ENCODE measurements around the gene OSBP2. TPM values are rescaled to one million over a fixed set of nuclear protein-coding genes. Genes with fewer than 3 reads are reported as not detected.
"Not testable (repeated sequence)": the region's sequence is repeated elsewhere in the genome, so short reads cannot be mapped to it uniquely, and the experiment has no call there.

The OSBP2 gene
- total and polyA plus RNA-seq, 2 donors = 0.46 to 1.4 TPM

DNA sequence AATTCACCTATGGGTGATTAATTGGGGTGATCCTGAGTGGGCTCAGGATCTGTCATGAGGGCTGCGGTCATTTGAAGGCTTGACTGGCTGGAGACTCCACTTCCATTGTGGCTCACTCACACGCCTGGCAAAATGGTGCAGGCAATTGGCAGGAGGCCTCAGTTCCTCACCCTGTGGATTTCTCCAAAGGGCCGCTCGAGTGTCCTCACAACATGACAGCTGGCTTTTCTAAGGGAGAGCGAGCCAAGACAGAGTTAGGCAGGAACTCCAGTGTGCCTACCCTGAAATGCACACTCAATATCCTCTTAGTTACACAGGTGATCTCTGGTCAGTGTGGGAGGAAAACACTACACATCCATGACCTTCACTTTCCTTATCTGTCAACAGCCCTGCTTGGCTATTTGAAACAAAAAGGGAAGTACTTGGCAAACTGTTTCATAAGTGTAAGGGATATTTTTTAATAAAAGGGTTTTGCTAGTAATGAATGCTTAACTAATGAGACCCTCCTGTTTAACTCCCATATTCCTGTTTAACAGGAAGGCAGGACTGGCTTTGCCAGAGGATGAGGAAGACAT lies 25.7 kb downstream of the OSBP2 start:
- H3K27me3 ChIP-seq (ENCODE audit: control insufficient read depth in 2 of 2, insufficient read depth in 1 of 2, low read length in 1 of 2) = no peaks in the 10 kb centered on the region
- H3K4me3 ChIP-seq (ENCODE audit: low read length in 2 of 2) = no peak overlapping the region
- H3K27ac ChIP-seq (ENCODE audit: low read depth in 1 of 2, low read length in 1 of 2) = no peak overlapping the region
- 77% methylated on average over 5 of the region's 5 CpGs for WGBS
- H3K4me1 ChIP-seq (ENCODE audit: control insufficient read depth in 2 of 2, insufficient read depth in 2 of 2, low read length in 2 of 2) = no peaks in the 10 kb centered on the region
- DNase-seq (ENCODE audit: low read depth in 6 of 9, low spot score in 9 of 9) = no peak
- H3K36me3 ChIP-seq (ENCODE audit: control insufficient read depth in 2 of 2, insufficient read depth in 2 of 2, low read length in 1 of 2) = no peaks in the 10 kb centered on the region
- H3K9me3 ChIP-seq (ENCODE audit: control insufficient read depth in 2 of 2, insufficient read depth in 1 of 2, low read length in 1 of 2) = no peaks in the 10 kb centered on the region

DNA sequence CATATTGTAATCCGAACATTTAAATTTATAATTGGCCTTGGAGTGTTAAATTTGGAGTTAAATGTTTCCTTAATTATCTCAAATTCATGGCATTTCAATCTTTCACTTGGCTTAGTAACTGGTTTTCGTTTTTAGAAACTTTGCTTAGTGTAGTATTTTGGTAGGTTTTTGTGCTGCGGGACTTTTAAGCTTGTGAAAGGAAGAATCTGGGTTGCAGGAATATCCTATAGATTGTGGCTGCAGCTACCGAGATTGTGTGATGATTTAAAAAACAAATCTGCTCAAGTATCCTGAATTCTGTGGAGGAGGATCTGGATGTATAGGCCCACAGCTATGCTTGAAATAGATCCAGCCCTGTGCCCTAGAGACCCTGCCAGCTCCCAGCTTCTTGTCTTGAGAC lies 27.1 kb downstream of the OSBP2 start:
- WGBS = 92% methylated on average over 4 of the region's 4 CpGs
- Histone ChIP-seq H3K4me3 (ENCODE audit: low read length in 2 of 2) (no peak overlapping the region), H3K27me3 (ENCODE audit: control insufficient read depth in 2 of 2, insufficient read depth in 1 of 2, low read length in 1 of 2) (no peaks in the 10 kb centered on the region), H3K4me1 (ENCODE audit: control insufficient read depth in 2 of 2, insufficient read depth in 2 of 2, low read length in 2 of 2) (no peaks in the 10 kb centered on the region), H3K9me3 (ENCODE audit: control insufficient read depth in 2 of 2, insufficient read depth in 1 of 2, low read length in 1 of 2) (no peaks in the 10 kb centered on the region), H3K36me3 (ENCODE audit: control insufficient read depth in 2 of 2, insufficient read depth in 2 of 2, low read length in 1 of 2) (no peaks in the 10 kb centered on the region), H3K27ac (ENCODE audit: low read depth in 1 of 2, low read length in 1 of 2) (no peak overlapping the region)
- DNase-seq (ENCODE audit: low read depth in 6 of 9, low spot score in 9 of 9) = no peak

DNA sequence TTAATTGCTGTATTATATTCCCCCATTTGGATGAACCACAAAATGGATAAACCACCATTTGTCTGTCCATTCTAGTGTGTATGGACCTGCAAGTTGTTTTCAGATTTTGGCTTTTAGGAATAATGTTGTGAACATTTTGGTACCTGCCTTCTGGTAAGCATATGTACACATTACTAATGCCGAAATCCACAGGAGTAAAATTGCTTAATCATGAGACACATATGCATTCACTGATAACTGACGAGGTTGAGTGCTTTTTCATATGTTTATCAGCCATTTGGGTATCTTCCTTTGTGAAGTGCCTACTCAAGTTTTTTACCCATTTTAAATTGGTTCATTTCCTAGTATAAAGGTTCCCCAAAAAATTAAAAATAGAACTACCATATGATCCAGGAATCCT lies 34.2 kb downstream of the OSBP2 start:
- Histone ChIP-seq H3K4me3 (ENCODE audit: low read length in 2 of 2) (no peak overlapping the region), H3K36me3 (ENCODE audit: control insufficient read depth in 2 of 2, insufficient read depth in 2 of 2, low read length in 1 of 2) (no peaks in the 10 kb centered on the region), H3K27ac (ENCODE audit: low read depth in 1 of 2, low read length in 1 of 2) (no peak overlapping the region), H3K4me1 (ENCODE audit: control insufficient read depth in 2 of 2, insufficient read depth in 2 of 2, low read length in 2 of 2) (no peaks in the 10 kb centered on the region), H3K27me3 (ENCODE audit: control insufficient read depth in 2 of 2, insufficient read depth in 1 of 2, low read length in 1 of 2) (peaks cover 0 to 5% of the 10 kb centered on the region in 2 donors), H3K9me3 (ENCODE audit: control insufficient read depth in 2 of 2, insufficient read depth in 1 of 2, low read length in 1 of 2) (no peaks in the 10 kb centered on the region)
- WGBS = 90% methylated on average over 2 of the region's 2 CpGs
- DNase-seq (ENCODE audit: low read depth in 6 of 9, low spot score in 9 of 9) = no peak

DNA sequence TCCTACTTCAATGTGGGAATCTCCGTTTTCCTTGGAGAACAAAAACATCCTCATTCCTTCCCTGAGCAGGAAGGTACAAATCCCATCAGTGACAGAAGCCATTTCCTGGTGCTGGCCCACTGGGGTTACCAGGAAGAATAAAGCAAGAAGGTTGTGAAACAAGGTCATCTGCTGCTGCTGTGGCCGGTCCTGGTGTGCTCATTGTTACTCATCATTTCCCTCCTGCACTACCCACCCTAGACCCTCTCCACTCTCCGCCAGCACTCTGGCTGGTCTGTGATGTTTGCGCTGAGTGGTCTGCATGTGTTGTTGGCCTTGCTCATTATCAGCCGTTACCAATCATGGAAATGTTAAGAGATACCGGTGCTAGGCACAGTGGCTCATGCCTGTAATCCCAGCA lies 37.0 kb downstream of the OSBP2 start:
- Histone ChIP-seq H3K36me3 (ENCODE audit: control insufficient read depth in 2 of 2, insufficient read depth in 2 of 2, low read length in 1 of 2) (no peaks in the 10 kb centered on the region), H3K4me1 (ENCODE audit: control insufficient read depth in 2 of 2, insufficient read depth in 2 of 2, low read length in 2 of 2) (no peaks in the 10 kb centered on the region), H3K4me3 (ENCODE audit: low read length in 2 of 2) (no peak overlapping the region), H3K27me3 (ENCODE audit: control insufficient read depth in 2 of 2, insufficient read depth in 1 of 2, low read length in 1 of 2) (peaks cover 0 to 5% of the 10 kb centered on the region in 2 donors), H3K9me3 (ENCODE audit: control insufficient read depth in 2 of 2, insufficient read depth in 1 of 2, low read length in 1 of 2) (no peaks in the 10 kb centered on the region), H3K27ac (ENCODE audit: low read depth in 1 of 2, low read length in 1 of 2) (no peak overlapping the region)
- no peak for DNase-seq (ENCODE audit: low read depth in 6 of 9, low spot score in 9 of 9)
- WGBS = 97% methylated on average over 6 of the region's 6 CpGs

DNA sequence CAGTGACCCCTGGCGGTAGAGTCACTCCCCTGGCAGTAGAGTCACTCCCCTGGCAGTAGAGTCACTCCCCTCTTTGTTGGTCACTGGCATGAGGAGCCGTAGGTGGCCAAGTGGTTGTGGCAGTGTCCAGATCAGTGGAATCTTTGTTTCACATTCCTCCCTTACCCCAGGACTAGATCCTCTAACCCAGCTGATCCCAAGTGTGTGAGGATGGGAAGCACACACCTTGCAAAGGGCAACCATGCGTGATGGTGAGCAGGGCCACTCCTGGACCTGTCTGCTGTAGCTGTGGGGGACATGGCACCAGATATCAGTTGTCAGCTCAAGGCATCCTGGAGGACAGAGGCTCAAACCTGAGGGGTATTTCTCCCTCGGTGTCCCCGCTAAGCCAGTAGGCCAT lies 37.8 kb downstream of the OSBP2 start:
- Histone ChIP-seq H3K27ac (ENCODE audit: low read depth in 1 of 2, low read length in 1 of 2) (no peak overlapping the region), H3K27me3 (ENCODE audit: control insufficient read depth in 2 of 2, insufficient read depth in 1 of 2, low read length in 1 of 2) (peaks cover 0 to 5% of the 10 kb centered on the region in 2 donors), H3K4me1 (ENCODE audit: control insufficient read depth in 2 of 2, insufficient read depth in 2 of 2, low read length in 2 of 2) (no peaks in the 10 kb centered on the region), H3K9me3 (ENCODE audit: control insufficient read depth in 2 of 2, insufficient read depth in 1 of 2, low read length in 1 of 2) (no peaks in the 10 kb centered on the region), H3K36me3 (ENCODE audit: control insufficient read depth in 2 of 2, insufficient read depth in 2 of 2, low read length in 1 of 2) (no peaks in the 10 kb centered on the region), H3K4me3 (ENCODE audit: low read length in 2 of 2) (no peak overlapping the region)
- 98% methylated on average over 5 of the region's 5 CpGs for WGBS
- DNase-seq (ENCODE audit: low read depth in 6 of 9, low spot score in 9 of 9) = no peak

DNA sequence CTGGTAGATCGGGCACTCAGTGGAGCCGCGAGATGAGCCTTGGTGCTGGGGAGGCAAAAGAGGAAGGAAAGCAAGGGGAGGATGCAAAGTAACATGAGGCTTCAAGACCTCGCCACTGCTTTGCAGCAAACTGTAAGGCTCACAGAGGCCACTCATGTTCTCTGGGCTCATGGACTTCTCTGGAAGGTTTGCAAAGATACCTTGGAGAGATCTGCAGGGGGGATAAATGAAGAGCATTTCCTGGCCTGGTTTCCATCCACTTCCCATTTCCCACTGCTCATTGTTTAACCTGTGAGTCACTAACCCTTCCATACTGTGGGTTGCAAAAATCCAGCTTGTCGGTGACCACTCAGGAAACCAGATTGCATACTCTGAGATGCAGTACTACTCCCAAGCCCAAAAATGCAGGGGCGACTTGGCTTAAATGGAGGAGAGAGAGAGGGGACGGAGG lies 38.5 kb downstream of the OSBP2 start:
- no peak overlapping the region for H3K4me3 ChIP-seq (ENCODE audit: low read length in 2 of 2)
- no peak overlapping the region for H3K27ac ChIP-seq (ENCODE audit: low read depth in 1 of 2, low read length in 1 of 2)
- no peaks in the 10 kb centered on the region for H3K4me1 ChIP-seq (ENCODE audit: control insufficient read depth in 2 of 2, insufficient read depth in 2 of 2, low read length in 2 of 2)
- H3K9me3 ChIP-seq (ENCODE audit: control insufficient read depth in 2 of 2, insufficient read depth in 1 of 2, low read length in 1 of 2) = no peaks in the 10 kb centered on the region
- no peaks in the 10 kb centered on the region for H3K36me3 ChIP-seq (ENCODE audit: control insufficient read depth in 2 of 2, insufficient read depth in 2 of 2, low read length in 1 of 2)
- no peak for DNase-seq (ENCODE audit: low read depth in 6 of 9, low spot score in 9 of 9)
- WGBS = 32% methylated on average over 7 of the region's 7 CpGs
- H3K27me3 ChIP-seq (ENCODE audit: control insufficient read depth in 2 of 2, insufficient read depth in 1 of 2, low read length in 1 of 2) = peaks cover 0 to 5% of the 10 kb centered on the region in 2 donors

DNA sequence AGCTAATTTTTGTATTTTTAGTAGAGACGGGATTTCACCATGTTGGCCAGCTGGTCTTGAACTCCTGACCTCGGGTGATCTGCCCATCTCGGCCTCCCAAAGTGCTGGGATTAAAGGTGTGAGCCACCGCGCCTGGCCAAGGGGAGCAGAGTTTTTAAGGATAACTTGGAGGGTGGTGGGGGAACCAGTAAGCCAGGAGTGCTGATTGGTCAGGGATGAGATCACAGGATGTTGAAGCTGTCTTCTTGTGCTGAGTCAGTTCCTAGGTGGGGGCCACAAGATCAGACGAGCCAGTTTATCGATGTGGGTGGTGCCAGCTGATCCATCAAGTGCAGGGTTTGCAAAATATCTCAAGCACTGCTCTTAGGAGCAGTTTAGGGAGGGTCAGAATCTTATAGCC lies 45.3 kb downstream of the OSBP2 start:
- not testable (repeated sequence) for DNase-seq (ENCODE audit: low read depth in 6 of 9, low spot score in 9 of 9); H3K9me3 ChIP-seq (ENCODE audit: control insufficient read depth in 2 of 2, insufficient read depth in 1 of 2, low read length in 1 of 2); H3K36me3 ChIP-seq (ENCODE audit: control insufficient read depth in 2 of 2, insufficient read depth in 2 of 2, low read length in 1 of 2); H3K27ac ChIP-seq (ENCODE audit: low read depth in 1 of 2, low read length in 1 of 2); H3K27me3 ChIP-seq (ENCODE audit: control insufficient read depth in 2 of 2, insufficient read depth in 1 of 2, low read length in 1 of 2); H3K4me1 ChIP-seq (ENCODE audit: control insufficient read depth in 2 of 2, insufficient read depth in 2 of 2, low read length in 2 of 2); H3K4me3 ChIP-seq (ENCODE audit: low read length in 2 of 2)
- WGBS = 81% methylated on average over 7 of the region's 7 CpGs

DNA sequence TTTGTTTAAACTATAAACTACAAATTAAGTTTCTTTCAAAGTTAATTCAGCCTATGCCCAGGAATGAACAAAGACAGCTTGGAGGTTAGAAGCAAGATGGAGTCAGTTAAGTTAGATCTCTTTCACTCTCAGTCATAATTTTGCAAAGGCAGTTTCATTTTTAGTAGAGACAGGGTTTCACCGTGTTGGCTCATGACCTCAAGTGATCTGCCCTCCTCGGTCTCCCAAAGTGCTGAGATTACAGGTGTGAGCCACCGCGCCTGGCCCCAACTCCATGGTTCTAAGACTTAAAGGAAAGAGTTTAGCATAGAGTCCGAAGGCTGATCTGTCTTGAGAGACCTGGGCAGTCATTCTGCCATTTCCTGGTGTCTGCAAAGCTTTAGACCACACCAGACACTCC lies 45.8 kb downstream of the OSBP2 start:
- H3K4me1 ChIP-seq (ENCODE audit: control insufficient read depth in 2 of 2, insufficient read depth in 2 of 2, low read length in 2 of 2); H3K4me3 ChIP-seq (ENCODE audit: low read length in 2 of 2); DNase-seq (ENCODE audit: low read depth in 6 of 9, low spot score in 9 of 9); H3K27ac ChIP-seq (ENCODE audit: low read depth in 1 of 2, low read length in 1 of 2); H3K27me3 ChIP-seq (ENCODE audit: control insufficient read depth in 2 of 2, insufficient read depth in 1 of 2, low read length in 1 of 2); H3K36me3 ChIP-seq (ENCODE audit: control insufficient read depth in 2 of 2, insufficient read depth in 2 of 2, low read length in 1 of 2); H3K9me3 ChIP-seq (ENCODE audit: control insufficient read depth in 2 of 2, insufficient read depth in 1 of 2, low read length in 1 of 2): not testable (repeated sequence)
- WGBS = 94% methylated on average over 5 of the region's 5 CpGs

DNA sequence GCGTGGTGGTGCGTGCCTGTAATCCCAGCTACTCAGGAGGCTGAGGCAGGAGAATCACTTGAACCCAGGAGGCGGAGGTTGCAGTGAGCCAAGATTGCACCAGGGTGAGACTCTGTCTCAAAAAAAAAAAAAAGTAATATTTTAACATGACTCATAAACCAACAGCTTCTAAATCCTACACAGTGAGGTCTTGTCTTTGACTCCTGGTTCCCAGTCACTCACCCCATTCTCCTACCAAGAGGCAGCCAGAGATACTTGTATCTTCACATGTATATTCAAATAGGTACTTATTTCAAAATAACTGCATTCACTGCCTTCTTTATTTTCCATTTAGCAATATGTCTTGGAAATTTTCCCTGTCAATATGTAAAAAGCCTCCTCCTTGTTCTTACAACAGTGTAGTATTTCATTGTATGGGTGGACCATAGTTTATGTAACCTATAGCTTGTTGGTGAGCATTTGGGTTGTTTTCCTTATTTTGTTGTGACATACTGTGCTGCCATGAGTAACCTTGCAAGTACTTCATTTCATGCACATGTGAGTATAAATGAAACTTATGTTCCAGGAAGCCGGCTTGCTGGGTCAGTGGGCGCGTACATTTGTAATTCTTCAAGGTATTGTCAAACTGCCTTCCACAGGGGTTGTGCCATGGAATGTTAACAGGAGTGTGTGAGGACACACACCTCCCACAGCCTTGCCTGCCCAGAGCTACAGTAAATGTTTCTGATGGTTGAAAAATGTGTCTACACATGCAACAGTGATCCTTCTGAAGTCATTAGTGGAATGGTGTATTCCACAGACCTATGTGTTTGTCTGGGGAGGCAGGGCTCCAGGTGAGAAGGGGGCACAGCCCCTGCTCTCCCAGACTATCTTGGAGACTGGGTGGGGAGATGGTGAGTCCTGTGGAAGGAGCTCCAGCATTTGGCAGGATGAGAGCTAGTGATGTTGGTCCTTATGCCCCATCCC lies 47.9 kb downstream of the OSBP2 start:
- DNase-seq (ENCODE audit: low read depth in 6 of 9, low spot score in 9 of 9) = no peak
- Histone ChIP-seq H3K36me3 (ENCODE audit: control insufficient read depth in 2 of 2, insufficient read depth in 2 of 2, low read length in 1 of 2) (no peaks in the 10 kb centered on the region), H3K27me3 (ENCODE audit: control insufficient read depth in 2 of 2, insufficient read depth in 1 of 2, low read length in 1 of 2) (peaks cover 0 to 2% of the 10 kb centered on the region in 2 donors), H3K27ac (ENCODE audit: low read depth in 1 of 2, low read length in 1 of 2) (no peak overlapping the region), H3K4me1 (ENCODE audit: control insufficient read depth in 2 of 2, insufficient read depth in 2 of 2, low read length in 2 of 2) (no peaks in the 10 kb centered on the region), H3K9me3 (ENCODE audit: control insufficient read depth in 2 of 2, insufficient read depth in 1 of 2, low read length in 1 of 2) (no peaks in the 10 kb centered on the region), H3K4me3 (ENCODE audit: low read length in 2 of 2) (no peak overlapping the region)
- 96% methylated on average over 6 of the region's 6 CpGs for WGBS
